HL-60 (cell line): ENCODE data around the gene AASDH.

ENCODE experiments used
- GABPA ChIP-seq: IDR thresholded peaks from 2 replicates; pipeline ENCODE4 v1.6.1; 2012; ENCODE audit warnings: low read depth
- POLR2AphosphoS5 ChIP-seq: IDR thresholded peaks from 2 replicates; pipeline ENCODE4 v1.6.1; 2012; ENCODE audit warnings: low read depth
- TF ChIP-seq, protein P1 (sequence below): IDR thresholded peaks from one replicate; pipeline ENCODE4 v1.5.1; 2011; ENCODE audit warnings: low read length, control low read depth, inconsistent platforms; ENCODE audit not compliant: insufficient read depth

GRCh38 chr4:56288663-56289062, 98.6 kb downstream of the AASDH start:
- TF ChIP-seq, protein P1, sequence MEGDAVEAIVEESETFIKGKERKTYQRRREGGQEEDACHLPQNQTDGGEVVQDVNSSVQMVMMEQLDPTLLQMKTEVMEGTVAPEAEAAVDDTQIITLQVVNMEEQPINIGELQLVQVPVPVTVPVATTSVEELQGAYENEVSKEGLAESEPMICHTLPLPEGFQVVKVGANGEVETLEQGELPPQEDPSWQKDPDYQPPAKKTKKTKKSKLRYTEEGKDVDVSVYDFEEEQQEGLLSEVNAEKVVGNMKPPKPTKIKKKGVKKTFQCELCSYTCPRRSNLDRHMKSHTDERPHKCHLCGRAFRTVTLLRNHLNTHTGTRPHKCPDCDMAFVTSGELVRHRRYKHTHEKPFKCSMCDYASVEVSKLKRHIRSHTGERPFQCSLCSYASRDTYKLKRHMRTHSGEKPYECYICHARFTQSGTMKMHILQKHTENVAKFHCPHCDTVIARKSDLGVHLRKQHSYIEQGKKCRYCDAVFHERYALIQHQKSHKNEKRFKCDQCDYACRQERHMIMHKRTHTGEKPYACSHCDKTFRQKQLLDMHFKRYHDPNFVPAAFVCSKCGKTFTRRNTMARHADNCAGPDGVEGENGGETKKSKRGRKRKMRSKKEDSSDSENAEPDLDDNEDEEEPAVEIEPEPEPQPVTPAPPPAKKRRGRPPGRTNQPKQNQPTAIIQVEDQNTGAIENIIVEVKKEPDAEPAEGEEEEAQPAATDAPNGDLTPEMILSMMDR: no peak
- TF ChIP-seq GABPA (no peak), POLR2AphosphoS5 (no peak)
